Hindlimb muscle (tissue), 1 donor: ENCODE measurements around the gene SLC22A16. TPM values are rescaled to one million over a fixed set of nuclear protein-coding genes. Genes with fewer than 3 reads are reported as not detected.
"Not testable (repeated sequence)": the region's sequence is repeated elsewhere in the genome, so short reads cannot be mapped to it uniquely, and the experiment has no call there.

Source experiments
- DNase-seq: peaks from one replicate; pipeline ENCODE4 v3.0.0-alpha.2; 2013
- polyA plus RNA-seq: library from polyadenylated mRNA; unstranded; fragments of 120-200 nt; gene quantifications from one replicate; pipeline ENCODE4 v1.2.1, GENCODE V29; 2013; ENCODE audit not compliant: insufficient read length

The SLC22A16 gene
- polyA plus RNA-seq, result 0.45 TPM

DNA sequence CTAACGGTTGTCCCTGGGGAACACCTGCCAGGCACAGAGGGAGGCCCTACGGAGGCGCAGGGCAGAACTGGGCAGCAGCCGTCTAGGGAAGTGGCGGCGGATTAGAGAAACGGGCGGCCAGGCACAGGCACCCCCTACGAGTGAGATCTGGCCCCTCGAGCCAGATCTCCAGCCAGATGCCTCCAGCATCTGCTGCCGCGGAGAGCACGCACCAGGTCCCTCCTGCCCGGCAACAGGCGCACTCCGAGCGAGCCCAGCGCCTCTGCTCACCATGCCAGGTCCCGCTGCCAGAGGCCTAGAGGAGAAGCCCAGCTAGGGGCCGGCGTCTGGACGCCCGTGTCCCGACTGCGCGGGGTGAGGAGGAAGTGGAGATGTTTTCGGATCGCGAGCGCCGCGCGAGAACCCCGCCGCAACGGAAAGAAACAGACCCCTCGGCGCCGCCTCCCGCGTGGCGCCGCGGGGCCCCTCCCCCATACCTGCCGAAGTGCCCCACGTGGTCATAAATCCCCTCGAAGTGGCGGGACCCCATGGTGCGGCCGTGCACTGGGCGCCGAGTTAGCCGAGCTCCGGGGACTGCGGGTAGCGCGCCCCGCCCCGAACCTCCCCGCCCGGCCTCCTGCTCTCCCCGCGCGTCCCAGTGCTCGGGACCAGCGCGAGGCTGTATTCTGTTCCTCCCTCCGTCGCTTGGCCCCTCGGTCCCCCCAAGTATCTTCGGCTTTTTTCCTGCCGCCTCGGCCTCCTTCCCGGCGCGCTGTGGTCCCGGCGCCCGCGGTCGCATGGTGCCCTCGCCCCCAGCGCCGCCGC is at the start of gene SLC22A16:
SLC22A16 (minus strand) TSS at position 568 of the 804 bp plus-strand sequence; CDS start at position 529, 39 bp downstream.
- DNase-seq, result no peak

DNA sequence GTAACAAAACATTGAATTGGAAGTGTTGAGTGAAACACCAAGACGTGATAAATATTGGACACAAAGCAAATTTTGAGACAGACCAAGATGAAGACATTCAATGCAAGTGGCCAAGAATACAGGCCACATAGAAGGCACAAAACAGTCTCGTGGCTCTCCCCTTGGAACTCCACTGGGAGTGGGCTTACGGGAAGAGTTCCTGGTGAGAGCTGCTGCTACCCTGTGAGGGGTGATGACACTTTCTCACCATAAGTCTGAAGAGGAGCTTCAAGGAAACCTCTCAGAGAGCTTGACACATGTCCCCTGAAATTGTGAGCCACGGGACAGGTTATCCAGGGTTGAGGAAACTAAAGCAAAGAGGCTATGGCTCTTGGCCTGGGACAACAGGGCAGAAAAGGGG is 48.6 kb upstream of the SLC22A16 start:
- no peak for DNase-seq

GRCh38 chr6:110524305-110524704 is 47.9 kb upstream of the SLC22A16 start:
- no peak for DNase-seq

DNA sequence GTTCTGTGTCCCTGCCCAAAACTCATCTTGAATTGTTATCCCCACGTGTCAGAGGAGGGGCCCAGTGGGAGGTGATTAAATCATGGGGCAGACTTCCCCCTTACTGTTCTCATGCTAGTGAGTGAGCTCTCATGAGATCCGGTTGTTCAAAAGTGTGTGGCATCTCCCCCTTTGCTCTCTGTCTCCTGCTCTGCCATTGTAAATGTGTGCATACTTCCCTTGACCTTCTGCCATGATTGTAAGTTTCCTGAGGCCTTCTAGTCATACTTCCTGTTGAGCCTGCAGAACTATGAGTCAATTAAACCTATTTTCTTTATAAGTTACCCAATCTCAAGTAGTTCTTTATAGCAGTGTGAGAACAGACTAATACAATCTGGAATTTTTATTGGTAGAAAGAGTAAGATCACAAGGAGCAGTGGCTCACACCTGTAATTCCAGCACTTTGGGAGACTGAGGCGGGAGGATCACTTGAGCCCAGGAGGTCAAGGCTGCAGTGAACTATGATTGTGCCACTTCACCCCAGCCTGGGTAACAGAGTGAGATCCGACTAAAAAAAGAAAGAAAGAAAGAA is 47.1 kb upstream of the SLC22A16 start:
- no peak for DNase-seq

DNA sequence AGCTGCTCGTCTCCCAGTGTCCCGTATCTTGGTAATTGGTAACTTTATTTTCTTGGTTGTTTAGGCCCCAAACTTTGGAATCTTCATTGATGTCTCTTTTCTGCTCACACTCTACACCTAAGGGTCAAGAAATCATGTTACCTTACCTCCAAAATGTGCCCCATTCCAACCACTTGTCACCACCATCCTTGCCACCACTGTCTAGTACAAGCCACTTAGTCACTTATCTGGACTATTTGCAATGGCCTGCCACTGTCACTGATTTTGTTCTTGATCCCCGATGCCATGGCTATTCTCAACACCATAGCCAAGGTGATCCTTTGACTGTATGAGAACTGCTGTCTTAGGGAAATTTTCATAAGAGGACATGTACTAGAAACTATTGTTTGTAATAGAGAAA is 46.0 kb upstream of the SLC22A16 start:
- no peak for DNase-seq

- no peak for DNase-seq
Measured at GRCh38 chr6:110520992-110521543, 44.7 kb upstream of the SLC22A16 start.

DNA sequence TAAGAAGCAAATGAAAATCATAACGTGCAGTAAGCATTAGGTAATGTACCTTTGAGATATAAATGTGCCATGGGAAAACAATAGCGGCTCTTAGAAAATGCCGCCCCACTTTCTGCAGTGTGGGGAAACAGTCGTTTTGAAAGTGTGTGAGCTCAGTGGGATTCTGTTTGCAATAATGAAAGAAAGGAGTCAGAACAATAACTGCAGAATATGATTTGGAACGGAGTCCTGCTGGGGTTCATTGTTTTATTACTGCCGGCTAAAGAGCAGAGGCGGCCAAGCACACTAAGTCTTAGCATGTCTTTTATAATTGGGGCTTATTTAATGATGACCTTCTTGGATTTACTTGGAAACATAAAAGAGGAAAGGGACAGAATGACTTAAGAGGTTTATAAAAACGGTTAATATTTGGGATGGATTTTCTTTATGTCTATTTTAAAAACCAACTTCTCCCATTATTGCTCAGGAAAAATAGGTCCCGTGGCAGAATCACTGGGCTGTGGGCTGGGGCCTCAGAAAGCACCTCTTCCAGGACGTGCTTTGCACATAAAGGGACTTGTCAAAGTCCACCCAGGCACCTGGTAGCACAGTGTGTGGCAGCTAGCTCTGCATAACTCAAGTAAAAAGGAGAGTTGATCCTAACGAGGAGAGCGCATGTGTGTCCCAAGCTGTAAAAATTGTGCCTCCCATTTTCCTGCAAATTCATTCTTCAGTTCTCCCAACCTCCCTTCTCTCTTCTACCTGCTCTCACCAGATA is 44.0 kb upstream of the SLC22A16 start:
- no peak for DNase-seq

DNA sequence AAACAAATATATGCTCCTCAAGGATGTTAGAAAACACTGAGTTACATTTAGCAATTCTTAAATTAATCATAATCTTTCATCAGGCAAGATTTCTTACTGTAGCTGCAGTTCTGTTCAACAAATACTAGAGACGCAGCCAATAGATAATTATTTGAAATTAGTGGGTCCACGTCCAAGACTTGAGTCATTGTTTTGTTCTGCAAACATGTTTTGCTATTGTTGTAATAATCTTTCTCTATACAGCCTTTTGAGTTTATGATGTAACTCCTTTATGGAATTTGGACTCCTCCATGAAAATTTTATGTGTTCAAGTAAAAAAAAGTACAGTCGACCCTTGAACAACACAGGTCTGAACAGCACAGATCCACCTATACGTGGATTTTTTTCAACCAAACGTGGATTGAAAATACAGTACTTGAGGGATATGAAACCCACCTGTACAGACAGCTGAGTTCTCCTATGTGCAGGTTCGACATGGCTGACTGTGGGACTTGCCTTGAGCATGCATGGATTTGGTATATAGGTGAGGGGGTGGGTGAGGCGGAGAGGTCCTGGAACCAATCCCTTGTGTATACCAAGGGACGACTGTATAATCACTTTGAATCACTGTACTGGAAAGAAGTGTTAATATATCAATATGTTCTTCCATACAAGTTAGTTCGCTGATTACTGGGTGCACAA is 41.3 kb upstream of the SLC22A16 start:
- DNase-seq, result no peak

DNA sequence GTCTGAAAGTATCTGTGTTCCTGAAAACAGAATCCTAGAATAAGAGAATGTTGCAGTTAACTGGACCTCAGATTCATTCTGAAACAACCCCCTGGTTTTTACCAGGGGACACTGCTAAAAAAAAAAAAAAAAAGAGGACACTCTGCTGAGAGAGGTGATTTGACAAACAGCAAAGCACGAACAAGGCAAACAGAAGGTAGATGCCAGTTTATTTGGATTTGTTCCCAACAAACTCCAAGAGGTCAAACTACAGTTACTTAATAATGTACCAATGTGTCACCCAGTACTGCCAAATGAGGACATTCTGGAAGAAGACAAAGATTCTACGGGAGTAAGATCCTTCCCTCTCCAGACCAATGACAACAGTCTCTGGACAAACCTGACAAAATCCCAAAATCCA is 40.6 kb upstream of the SLC22A16 start:
- DNase-seq, result no peak

DNA sequence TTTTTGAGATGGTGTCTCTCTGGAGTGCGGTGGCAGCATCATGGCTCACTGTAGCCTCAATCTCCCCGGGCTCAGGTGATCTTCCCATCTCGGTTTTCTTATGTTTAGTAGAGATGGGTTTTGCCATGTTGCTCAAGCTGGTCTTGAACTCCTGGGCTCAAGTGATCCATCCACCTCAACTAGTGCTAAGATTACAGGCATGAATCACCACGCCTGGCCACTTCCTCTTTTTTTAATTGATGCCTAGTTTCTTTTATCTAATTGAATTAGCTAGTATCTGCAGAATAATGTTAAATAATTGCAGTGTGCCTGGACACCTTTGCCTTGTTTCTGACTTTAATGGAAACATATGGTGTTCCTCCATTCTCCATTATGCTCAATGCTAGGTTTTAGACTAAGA is 38.4 kb upstream of the SLC22A16 start:
- DNase-seq, result no peak

DNA sequence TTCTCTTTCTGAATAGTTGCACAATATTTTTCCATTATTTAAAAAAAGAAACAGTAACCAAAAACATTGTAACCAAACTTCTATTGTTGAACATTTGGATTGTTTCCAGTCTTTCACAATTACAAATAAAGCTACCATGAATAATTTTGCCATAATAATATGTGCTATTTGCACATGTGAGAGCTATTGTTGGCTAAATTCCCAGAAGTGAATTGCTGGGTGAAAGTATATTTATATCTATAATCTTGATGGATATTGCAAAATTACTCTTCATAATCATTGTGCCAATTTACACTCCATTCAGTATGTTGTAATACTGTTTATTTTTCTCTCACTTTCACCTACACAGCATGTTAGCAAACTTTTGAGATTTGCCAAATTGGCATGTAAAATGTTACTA is 36.6 kb upstream of the SLC22A16 start:
- no peak for DNase-seq

DNA sequence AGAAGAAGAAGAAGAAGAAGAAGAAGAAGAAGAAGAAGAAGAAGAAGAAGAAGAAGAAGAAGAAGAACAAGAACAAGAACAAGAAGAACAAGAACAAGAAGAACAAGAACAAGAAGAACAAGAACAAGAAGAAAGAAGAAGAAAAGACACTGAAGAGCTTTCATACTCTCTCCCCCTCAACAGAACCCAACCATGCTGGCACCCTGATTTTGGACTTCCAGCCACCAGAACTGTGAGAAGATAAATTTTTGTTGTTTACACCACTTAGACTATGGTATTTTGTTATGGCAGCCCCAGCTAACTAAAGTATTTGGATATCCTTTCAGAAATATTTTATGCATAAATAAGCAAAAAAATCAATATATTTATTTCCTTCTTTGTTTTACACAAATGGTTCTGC is 36.1 kb upstream of the SLC22A16 start:
- not testable (repeated sequence) for DNase-seq

DNA sequence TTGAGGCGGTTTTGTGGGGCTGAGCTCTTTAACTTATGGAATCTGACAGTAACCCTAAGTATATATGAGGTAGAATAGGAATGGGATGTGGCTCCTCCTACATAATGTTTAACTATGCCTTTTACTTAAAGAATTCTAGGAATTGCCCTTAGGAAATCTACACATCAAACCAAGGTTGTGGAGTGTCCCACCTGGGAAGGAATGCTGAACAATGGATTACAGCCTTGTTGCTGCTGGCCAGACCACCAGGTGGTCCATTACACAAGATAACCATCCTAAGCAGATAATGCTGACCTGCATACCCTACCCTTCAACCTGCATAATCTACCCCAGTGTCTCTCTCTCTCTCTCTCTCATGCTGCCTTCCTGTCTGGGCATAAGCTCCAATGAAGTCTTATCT is 35.0 kb upstream of the SLC22A16 start:
- no peak for DNase-seq

- DNase-seq, result no peak
Measured at GRCh38 chr6:110509617-110510241, 33.3 kb upstream of the SLC22A16 start.

- DNase-seq, result not testable (repeated sequence)
Measured at GRCh38 chr6:110504891-110505290, 28.5 kb upstream of the SLC22A16 start.

DNA sequence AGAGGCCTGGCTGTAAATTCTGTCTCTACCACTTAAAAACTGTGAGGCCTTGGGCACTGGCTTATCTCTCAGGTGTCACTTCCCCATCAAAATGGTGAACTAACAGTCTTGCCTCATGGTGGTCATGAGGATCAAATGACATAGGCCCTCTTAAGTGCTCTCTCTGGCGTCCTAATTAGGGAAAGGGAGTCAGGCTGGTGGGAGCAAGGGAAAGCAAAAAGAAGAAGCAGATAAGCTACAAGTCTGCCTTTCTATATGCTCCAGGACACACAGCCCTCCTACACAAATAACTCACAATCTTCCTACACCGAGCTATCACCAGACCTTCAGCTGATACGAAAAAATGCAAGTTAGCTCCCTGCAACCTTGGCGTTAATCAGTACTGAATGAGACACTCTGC is 19.5 kb upstream of the SLC22A16 start:
- no peak for DNase-seq

- DNase-seq, result no peak
Measured at GRCh38 chr6:110493253-110493800, 16.9 kb upstream of the SLC22A16 start.

DNA sequence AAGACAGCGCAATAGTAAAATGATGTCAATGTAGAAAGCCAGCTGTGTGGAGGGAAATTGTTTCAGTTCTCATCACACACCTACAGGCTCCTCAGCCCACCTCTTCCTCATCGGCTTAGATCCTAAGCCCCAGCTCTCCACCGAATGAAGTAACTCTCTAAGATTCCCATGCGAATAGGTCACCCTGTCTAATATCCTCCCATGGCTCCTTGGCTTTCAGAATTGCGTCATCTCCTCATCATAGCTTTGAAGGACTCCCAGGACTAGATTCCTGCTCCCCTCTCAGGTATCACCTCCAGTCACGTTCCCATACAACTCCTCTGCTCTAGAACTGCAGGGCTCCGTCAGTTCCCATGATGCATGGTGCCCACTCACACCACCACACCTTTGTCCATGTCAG is 16.2 kb upstream of the SLC22A16 start:
- no peak for DNase-seq

DNA sequence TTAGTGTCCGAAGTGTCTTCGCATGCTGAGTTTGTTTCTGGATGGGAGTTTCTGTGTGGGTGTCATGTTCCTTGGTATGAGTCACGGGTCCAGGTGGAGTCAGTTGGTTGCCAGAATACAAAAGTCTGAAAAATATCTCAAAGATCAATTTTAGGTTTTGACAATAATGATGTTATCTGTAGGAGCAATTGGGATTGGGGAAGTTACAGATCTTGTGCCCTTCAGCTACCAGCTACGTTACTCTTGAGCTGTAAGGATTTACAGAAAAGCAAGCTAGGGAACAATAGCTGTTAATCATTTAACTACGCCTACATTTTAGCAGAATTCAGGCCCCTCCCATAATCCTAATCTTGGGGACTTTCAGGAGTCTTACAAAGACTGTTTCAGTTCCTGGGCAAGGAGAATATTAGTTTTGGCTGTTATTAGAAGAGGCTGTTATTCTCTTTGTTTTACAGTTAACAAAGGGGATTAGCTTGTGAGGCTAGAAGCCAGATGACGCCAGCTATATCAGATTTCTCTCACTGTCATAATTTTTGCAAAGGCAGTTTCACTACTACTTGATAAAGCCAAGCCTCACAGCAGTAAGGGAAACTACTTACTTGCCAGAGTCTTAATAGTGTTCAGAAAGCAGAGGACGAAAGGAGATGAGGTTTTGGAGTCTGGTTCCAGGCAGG is 15.4 kb upstream of the SLC22A16 start:
- DNase-seq, result no peak

DNA sequence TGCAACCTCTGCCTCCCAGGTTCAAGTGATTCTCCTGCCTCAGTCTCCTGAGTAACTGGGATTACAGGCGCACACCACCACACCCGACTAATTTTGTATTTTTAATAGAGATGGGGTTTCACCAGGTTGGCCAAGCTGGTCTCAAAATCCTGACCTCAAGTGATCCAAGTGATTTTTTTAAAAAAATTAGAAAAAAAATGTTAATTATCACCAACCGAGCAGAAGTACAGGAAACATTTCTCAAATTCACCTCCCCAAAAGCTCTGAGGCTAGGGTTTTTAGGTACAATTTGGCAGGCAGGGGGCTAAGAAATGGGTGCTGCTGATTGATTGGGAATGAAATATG is 14.9 kb upstream of the SLC22A16 start:
- DNase-seq, result no peak

- no peak for DNase-seq
Measured at GRCh38 chr6:110490110-110490509, 13.7 kb upstream of the SLC22A16 start.
